ENCODE results near the gene SHOX.

The SHOX gene

DNA sequence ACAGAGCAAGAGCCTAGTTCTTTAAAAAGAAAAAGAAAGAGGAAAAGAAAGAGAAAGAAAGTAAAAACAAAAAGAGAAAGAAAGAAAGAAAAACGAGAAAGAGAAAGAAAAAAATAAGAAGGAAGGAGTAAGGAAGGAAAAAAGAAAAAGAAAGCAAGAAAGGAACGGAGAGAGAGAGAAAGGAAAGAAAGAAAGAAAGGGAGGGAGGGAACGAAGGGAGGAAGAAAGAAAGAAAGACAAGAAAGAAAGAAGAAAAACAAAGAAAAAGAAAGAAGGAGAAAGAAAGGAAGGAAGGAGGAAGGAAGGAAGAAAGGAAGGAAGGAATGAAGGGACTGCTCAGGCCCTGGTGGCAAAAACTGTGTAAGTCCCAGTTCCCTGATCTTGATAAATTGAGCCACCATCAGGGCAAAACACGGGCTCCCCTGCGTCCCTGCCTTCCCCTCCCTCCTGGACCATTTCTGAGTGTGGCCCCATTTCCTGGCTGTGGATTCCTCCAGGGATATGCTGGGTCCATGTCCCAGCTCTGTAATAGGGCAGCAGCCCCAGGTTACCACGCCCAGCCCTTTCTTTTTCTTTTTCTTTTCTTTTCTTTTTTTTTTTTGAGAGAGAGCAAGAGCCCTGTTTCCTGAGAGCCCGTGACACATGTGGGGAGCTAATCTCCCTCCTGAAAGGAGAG, 44.8 kb downstream of the SHOX start:
- no peak for DNase-seq

DNA sequence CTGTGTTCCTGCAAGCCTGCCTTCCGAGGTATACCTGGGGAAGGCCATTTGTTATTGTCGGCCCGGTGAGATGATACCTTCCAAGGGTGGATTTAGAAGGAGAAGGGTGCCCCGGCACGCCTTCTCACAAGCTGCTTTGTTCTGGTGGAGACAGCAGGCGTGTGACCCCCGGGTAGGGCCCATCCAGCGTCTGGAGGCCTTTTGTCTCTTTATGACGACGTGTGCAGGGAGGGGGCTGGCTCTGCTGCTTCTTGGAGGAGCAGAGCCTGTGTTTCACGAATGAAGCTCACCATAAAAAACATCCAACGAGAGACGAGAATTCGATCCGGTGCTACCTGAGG, 45.3 kb downstream of the SHOX start:
- DNase-seq: no peak

DNA sequence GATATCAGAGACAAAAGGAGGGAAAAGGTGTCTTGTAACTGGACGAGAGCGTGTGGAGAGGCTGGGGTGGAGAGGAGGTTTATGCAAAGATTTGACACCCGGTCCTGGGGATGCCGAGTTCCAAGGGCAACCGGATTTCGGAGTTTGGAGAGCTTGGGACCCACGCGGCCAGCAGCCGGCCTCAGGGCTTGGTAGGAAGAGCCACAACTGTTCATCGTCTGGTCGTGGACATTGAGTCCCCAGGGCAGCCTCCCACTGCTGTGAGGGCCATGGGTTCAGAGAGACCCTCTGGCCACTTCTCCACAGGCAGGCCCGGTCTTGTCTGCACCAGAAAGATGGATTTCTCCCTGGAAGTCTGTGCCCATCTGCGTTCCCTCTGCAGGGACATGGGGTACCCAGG, 46.8 kb downstream of the SHOX start:
- no peak for DNase-seq

DNA sequence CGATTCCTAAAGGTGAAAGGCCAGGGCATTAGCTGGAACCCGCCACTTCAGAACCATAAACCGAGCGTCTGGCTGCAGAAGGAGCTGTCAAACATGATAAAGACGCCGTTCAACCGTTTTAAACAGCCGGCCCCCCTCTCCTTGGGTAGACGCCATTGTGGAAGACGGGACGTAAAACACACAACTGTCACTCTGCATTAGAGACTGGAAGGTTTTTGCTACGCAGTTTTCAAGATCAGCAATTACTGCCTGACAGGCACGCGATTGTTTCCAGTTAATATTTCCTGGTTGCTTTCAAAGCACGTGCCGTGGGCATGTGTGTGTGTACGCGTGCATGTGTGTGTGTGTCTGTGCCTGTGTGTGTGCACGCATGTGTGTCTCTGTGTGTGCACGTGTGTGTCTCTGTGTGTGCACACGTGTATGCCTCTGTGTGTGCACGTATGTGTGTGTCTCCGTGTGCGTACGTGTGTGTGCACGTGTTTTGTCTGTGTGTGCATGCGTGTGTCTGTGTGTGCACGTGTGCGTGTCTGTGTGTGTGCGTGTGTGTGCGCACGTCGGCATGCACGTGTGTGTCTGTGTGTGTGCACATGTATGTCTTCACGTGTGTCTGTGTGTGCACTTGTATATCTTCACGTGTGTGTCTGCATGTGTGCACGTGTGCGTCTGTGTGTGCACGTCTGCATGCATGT, 48.8 kb downstream of the SHOX start:
- no peak for DNase-seq

DNA sequence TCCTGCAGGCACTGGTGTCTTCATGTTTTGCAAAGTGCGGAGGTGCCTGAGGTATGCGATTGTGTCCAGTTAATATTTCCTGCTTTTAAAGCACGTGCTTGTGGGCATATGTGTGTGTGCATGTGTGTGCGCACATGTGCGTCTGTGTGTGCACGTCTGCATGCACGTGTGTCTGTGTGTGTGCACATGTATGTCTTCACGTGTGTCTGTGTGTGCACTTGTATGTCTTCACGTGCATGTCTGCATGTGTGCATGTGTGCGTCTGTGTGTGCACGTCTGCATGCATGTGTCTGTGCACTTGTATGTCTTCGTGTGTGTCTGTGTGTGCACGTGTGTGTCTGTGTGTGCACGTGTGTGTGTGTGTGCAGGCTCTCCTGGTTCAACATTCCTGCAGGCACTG, 49.5 kb downstream of the SHOX start:
- no peak for DNase-seq

DNA sequence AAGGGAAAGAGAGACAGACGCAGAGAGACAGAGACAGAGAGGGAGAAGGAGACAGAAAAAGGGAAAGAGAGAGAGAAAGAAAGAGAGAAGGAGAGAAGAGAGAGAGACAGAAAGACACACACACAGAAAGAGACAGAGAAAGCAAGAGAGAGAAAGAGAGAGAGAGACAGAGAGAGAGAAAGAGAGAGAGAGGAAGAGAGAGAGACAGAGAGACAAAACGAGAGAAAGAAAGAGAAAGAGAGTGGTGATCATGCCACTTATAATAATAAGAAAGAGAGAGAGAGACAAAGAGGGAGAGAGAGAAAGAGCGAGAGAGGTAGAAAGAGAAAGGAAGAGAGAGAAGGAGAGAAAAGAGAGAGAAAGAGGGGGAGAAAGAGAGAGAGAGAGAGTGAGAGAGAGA, 51.4 kb downstream of the SHOX start:
- DNase-seq: no peak

DNA sequence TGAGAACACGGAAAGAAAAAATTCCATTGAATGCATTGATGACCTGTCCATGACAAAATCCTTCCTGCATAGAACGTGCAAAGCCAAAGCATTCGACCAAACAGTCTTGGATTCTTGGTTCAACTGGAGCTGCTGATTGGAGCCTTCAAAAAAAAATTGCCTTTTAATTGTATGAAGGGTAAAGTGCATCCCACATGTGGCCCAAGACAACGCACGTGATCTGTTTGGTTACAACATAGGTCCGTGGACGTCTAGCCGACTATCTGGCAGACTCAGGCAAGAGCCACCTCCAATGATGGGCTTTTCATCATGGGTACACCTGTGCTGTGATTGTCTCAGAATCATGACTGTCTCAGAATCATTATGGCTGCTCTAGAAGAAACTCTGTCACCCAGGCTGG, 52.3 kb downstream of the SHOX start:
- DNase-seq: no peak

DNA sequence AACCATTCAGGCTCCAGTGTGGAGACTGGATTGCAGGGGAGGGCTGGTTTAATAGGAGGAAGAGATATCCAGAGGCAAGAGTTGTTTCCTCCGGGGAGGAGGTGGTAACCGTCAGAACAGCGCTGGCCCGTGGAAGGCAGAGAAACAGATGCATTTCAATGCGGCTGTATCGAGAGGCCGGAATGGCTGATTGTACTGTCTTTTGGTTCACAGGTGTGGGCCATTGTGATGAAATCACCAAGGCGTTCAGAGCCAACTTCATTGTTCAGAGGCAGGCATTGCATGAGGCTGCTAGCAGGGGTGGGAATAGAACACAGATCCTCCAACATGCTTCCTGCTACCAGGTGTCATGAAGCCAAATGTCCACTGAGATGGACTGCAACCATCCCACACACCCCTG, 53.0 kb downstream of the SHOX start:
- no peak for DNase-seq

DNA sequence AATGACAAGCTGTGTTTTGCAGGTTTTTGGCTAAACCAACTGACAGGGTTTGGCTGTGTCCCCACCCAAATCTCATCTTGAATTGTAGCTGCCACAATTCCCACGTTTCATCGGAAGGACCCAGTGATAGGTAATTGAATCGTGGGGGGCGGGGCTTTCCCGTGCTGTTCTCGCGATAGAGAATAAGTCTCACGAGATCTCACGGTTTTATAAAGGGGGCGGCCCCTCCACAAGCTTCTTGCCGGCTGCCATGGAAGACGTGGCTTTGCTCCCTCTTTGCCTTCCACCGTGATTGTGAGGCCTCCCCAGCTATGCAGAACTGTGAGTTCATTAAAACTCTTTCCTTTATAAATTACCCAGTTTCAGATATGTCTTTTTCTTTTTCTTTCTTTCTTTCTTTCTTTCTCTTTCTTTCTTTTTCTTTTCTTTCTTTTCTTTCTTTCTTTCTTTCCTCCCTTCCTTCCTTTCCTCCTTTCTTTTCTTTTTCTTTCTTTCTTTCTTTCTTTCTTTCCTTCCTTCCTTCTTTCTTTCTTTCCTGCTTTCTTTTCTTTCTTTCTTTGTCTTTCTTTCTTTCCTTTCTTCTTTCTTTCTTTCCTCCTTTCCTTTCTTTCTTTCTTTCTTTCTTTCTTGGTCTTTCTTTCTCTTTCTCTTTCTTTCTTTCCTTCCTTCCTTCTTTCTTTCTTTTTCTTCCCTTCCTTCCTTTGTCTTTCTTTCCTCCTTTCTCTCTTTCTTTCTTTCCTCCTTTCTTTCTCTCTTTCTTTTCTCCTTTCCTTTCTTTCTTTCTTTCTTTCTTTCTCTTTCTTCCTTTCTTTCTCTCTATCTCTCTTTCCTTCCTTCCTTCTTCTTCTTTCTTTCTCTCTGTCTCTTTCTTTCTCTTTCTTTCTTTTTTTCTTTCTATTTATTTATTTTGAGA, 54.8 kb downstream of the SHOX start:
- no peak for DNase-seq

DNA sequence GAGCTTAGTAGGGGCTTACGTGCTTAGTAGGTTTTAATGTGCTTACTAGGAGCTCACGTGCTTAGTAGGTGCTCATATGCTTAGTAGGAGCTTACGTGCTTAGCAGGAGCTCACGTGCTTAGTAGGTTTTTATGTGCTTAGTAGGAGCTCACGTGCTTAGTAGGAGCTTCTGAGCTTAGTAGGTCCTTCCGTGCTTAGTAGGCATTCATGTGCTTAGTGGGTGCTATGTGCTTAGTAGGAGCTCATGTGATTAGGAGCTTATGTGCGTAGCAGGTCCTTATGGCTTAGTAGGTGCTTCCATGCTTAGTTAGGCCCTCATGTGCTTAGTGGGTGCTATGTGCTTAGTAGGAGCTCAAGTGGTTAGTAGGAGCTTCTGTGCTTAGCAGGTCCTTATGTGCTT, 59.4 kb downstream of the SHOX start:
- no peak for DNase-seq

DNA sequence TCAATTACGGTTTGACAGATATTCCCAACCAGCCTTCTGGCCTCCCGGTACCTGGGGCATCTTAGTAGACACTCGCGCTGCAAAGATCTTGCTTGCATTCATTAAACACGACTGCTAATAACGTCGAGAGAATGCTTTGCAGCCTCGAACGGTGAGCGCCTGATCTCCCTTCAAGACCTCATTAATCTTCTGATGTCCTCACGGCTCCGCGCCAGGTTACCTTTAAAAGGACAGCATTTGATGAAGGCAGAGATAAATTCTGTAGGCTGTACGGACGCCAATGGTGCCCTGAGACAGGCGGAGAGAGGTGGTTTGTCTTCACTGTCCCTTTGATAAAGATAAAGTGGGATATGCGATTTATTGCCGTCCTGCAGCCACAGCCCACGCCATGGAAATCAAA, 64.2 kb downstream of the SHOX start:
- DNase-seq: no peak

DNA sequence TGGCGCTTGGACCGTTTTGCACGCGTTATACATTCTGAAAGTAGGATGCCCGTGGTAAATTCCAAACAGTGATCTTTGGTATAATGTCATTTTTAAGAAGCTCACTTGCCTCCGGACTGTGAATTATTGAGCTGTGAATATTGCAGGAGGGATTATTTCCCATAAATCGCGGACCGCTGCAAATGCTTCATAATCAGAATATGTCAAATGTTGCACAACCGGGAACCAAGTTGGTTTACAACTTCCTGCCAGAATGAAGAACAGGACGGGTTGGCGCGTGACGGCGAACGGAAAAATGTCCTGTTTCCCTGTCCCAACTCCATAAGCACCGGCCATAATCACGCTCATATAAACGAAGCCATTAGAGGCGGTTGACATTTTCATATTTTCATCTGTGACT, 67.6 kb downstream of the SHOX start:
- no peak for DNase-seq

DNA sequence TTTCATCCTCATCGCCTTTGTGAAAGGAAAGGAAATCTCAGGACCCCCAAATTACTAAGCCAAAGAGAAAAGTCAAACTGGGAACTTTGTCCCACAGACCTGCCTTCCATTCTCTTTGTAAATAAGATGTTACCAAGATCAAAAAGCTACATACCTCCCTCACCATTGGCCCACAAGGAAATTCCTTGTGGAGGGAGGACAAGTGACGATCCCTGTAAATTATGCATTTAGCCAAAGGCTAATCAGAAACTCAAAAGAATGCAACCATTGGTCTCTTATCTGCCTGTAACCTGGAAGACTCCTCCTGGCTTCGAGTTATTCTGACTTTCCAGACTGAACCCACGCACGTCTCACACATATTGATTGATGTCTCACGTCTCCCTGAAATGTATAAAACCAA, 70.3 kb downstream of the SHOX start:
- DNase-seq: no peak

DNA sequence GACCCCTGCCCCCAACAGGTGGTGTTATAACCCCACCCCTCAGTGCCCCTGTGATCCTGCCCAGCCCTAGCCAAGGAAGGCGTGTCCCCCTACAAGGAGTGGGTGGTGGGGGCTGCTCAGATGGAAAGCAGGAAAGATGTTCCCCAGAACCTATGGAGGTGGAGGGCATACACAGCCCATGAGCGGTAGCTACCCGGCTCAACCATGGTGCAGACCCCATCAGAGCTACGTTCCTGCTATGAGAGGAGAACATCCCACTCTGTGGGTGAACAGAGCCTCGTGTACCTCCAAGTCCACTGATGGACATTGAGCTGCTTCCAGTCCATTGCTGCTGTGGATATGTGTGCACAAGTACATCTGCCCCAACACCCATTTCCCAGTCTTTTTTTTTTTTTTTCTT, 71.1 kb downstream of the SHOX start:
- no peak for DNase-seq

DNA sequence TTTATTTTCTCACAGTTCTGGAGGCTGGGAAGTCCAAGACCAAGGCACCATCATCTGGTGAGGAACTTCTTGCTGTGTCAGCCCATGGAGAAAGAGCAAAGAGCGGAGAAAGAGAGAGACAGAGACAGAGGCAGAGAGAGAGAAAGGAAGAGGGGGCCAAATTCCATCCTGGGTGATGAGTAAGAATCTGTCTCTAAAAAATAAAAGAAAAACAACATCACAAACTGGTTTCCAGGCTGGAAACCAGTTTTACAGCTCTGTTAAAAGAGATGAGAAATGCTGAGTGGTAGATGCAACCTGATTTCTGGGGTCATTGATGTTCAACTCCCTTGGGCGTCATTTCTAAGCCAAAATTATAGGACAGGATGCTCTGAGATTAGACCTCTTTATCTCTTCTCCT, 72.9 kb downstream of the SHOX start:
- no peak for DNase-seq

DNA sequence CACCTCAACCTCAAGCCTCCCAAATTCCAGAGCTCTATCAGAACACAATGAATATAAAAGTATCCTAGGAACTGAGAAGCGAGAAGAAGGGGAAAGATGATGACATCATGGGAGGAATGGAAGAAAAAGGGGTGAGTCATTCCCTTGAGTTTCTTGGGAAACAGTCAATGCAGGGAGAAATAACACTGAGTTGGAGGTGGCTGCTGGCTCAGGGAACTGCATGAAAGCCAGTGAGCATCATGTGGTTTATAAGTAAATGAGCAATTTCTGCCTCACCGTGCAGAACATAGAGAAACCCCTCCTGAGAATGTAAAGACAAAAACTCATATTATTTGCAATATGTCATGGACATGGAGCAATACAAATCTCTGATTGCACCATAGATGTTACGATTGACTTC, 73.3 kb downstream of the SHOX start:
- no peak for DNase-seq
